Kasumi-1 (cell line): ENCODE data around the gene RHEB.

Source experiments
- DNase-seq, 2 experiments: peaks; one replicate each; lab custom pipeline; 2025; lab: John Stamatoyannopoulos, UW

RHEB gene

GRCh38 chr7:151470711-151471110 lies 49.0 kb downstream of the RHEB start:
- DNase-seq: peak; percentile 25 to 30

GRCh38 chr7:151469281-151469680 lies 50.4 kb downstream of the RHEB start:
- no peak for DNase-seq

- no peak for DNase-seq
Observed at GRCh38 chr7:151468217-151469018, 51.3 kb downstream of the RHEB start.

DNA sequence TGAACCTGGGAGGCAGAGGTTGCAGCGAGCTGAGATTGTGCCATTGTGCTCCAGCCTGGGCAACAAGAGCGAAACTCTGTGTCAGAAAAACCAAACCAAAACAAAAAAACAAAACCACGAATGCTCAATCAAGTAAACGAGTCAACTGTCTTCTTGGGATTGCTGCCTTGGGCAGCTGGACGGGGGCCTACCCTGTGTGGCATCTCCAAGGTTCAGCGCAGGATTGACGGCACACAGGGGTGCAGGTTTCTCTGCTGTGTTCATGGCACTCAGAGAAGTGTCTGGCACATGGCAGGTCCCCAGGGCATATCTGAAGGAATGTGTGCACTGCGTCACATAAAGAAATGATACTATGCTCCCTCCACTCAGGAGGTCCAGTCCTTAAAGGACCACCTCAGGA lies 54.5 kb downstream of the RHEB start:
- DNase-seq: no peak

GRCh38 chr7:151462306-151462779 lies 57.4 kb downstream of the RHEB start:
- no peak for DNase-seq

DNA sequence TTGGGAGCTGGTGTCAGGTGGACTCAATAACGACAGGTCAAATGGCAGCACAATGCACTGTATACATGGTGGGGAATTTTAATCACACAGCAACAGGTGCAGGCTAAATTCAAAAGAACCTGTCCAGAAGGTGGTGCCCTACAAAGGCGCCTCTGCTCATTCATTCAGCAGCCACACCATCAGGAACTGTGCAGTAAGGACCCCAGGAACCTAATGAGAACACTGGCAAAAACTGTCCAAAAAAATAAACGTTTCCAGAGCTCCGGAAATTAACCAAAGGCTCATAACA lies 57.8 kb downstream of the RHEB start:
- no peak for DNase-seq

DNA sequence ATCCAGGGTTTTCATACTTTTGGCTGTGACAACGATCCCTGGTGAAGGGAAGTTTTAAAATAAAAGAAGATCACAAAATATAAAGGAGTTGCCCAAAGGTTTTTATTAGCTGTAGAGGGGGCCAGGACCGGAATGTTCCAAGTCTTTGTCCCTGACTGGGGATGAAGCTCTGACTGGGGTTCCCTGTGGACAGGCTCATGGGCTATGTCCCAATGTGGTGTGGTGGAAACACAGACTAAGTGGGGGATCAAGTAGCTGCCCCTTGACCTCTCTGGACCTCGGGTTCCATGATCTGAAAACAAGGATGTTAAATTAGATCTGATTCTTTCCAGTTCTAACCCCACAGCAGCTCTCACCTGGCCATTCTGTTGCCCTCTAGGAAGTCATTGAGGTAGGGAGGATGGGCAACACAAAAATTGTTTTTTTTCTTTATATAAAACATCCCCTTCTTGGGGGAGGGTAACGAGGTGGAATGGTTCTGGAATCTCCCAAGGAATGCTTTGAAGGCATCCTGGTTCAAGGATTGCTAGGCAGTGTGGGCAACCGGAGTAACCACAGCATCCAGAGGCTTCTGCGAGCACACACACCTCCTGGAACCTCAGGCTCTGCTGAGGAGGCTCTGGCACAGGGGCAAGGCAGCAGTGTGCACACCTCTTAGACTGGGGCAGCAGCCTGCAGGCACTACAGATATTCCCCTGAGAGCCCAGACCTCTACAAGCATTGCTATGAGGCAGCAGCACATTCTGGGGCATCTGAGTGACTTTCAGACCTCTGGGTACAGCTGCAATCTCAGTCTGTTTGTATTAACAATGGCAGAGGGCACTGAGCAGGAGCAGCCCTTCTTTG lies 58.4 kb downstream of the RHEB start:
- DNase-seq: no peak

DNA sequence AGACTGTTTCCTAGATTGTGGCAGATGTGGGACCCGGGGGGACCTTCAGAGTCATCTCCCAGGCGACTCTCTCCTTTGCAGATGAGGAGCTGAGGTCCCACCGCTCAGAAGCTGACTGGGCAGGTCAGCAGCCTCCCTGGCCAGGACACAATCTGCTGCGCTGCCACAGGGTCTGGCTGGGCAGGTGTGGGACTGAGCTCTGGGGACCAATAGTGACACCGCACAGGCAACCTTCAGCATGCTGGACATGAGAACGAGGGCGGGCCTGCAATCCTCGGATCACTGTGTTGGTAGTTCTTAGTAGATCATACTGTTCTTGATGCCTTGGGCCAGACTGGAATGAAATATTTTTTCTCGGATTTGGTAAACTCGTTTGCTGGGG lies 59.2 kb downstream of the RHEB start:
- no peak for DNase-seq

DNA sequence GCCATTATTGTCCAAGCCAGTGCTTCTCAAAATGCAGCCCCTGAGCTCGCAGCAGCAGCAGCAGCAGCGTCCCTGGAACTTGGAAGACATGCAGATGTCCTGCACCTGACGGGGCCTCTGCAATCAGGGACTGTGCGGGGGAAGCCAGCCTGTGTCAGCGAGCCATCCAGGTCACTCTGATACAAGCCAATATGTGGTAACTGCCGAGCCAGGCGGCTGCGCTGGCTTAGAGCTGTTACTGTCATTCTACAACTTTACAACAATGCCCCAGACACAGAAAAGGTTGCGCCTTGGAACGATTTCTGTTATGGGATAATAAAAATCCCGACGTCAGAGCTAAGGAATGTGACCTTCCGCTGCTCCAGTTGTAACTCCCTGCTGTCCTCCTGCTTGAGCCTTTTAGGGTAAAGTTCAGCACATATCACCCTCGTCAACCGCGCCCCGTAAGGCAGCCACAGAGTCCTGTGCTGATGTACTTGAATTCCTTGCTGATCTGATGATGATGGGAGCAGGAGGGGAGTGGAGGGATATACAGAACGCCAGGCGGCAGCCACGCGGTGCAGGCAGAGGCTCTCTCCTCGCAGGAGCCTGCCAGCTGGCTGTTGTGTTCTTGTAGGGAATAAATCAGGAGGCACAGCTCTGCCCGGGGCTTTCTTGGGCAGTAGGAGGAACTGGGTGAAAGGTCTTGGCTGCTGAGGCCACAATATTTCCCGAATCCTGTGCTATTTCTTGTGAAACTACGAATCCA lies 59.8 kb downstream of the RHEB start:
- DNase-seq: no peak

- DNase-seq: no peak
Observed at GRCh38 chr7:151457534-151457933, 62.2 kb downstream of the RHEB start.

DNA sequence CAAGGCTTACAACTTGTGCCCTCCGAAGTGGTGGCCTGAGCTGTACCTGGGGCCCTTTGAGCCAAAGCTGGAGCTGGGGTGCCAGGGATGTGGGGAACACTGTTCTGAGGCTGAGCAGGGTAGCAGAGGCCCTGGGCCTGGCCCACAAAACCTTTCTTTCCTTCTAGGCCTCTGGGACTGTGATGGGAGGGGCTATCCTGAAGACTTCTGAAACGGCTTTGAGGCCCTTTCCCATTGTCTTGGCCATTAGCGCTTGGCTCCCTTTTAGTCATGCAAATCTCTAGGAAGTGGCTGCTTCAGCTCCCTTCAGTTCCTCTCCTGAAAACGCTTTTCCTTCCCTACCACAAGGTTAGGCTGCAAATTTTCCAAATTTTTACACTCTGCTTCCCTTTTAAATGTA lies 62.9 kb downstream of the RHEB start:
- DNase-seq: no peak

DNA sequence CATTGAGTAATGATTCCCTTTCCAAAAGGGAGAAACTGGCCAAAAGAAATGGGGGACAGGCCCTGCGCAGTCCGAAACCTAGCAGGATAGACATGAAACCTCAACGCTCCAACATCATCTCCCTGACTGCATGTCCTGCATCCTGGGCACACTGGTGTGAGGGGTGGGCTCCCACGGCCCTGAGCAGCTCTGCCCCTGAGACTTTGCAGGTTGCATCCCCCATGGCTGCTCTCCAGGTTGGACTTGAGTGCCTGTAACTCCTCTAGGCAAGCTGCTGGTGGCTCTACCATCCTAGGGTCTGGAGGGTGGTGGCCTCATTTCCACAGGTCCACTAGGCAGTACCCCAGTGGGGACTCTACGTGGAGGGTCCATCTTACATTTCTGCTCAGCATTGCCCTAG lies 63.4 kb downstream of the RHEB start:
- no peak for DNase-seq

DNA sequence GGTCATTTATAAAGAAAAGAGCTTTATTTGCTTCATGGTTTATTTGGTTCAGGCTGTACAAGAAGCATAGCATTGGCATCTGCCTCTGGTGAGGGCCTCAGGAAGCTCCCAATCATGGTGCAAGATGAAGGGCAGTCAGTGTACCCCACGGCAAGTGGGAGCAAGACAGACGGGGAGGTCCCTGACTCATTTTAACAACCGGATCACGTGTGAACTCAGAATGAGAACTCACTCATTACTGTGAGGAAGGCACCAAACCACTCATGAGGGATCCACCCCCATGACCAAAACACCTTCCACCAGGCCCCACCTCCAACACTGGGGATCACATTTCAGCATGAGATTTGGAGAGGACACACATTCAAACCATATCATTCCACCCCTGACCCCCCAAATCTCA lies 64.0 kb downstream of the RHEB start:
- no peak for DNase-seq

DNA sequence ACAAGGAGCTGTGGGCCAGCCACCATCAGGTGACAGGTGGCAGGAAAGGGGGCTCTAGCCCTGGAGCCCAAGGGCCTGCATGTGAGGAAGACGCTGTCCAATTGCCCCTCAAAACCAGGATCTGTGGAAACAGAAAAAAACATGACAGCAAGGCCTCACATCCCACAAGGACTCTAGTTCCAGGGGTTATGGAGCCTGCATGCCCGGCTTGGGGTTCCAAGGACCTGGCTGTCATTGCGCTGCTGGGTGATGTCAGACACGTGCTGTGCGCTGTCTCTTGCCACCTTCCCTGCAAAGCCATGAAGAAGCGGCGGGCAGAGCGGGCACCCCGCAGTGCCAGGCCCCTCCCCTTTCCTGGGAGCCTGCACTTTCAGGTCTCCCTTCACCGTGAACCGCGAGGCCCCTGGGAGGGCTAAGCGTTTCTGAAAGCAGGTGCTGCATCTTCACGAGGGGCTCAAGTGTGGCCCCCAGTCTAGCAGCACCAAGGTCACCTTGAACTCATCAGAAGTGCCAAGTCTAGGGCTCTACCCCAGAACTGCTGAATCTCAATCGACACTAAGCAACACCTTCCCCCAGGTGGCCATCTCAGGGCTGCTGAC lies 64.7 kb downstream of the RHEB start:
- no peak for DNase-seq

GRCh38 chr7:151454305-151454704 lies 65.4 kb downstream of the RHEB start:
- DNase-seq: no peak

- no peak for DNase-seq
Observed at GRCh38 chr7:151453326-151453791, 66.3 kb downstream of the RHEB start.

GRCh38 chr7:151452680-151453325 lies 66.9 kb downstream of the RHEB start:
- no peak for DNase-seq

DNA sequence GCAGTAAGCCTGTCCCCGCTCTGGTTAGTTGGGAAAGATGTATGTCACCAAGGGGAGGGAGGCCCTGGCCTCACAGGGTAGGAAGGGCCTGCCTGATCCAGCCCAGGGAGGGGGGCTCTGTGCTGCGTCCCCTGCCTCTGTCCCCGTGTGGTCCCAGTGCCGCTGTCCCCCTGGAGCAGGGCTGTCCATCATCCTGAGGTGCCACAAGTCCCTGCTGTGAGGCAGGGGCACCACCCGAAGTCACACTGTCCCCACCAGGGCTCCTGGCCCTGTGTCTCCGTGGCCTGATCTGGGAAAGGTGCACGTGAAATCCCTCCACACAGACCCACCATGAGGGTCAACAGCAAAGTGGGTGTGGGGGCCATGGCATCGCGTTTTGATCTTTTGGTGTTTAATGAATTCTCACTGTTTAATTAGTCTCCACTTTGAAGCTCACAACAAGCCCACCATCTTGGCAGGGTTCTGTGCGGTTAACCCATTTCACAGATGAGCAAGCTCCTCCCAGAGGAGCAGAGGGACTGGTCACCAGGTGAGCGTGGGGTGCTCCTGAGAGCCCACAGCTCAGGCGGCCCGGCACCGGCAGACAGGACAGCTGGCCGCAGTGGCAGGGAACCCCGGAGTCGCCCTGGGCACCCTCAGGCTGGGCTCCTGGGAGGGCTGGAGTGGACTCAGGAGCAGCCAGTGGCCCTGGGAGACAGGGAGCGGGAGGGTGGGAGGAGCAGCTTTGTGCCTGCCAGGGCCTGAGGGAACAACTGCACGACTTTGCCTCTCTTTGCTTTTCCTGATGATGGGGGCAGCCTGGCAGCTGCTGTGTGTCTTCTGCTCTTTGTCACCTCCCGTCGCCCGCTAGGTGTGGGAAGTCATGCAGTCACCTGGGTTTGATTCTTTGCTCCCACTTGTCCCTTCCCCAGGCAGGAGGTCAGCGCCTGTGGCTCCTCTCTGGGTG lies 67.8 kb downstream of the RHEB start:
- DNase-seq: no peak

- DNase-seq: no peak
Observed at GRCh38 chr7:151451156-151451555, 68.5 kb downstream of the RHEB start.

GRCh38 chr7:151449990-151450389 lies 69.7 kb downstream of the RHEB start:
- DNase-seq: no peak
